ENCODE data around the gene BANK1.
"Not testable (repeated sequence)": the region's sequence is repeated elsewhere in the genome, so short reads cannot be mapped to it uniquely, and the experiment has no call there.

BANK1 gene

DNA sequence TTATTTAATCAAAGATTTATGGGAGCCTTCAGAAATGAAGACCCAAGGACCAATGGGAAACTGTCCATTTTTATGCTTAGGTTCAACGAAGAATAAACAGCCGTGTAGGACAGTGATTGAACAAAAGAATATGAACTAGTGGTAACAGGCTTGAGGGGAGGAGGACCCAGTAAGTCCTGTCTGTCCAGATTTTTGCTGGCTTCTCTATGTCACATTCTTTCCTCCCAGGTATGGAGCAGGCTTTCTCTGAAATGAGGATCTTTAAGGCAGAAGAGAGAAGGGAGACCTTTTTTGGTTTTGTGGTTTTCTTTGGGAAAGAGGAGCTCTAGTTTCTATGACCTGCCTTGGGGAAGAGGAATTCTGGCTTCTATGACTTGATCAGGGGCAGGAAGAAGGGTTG lies 74.1 kb downstream of the BANK1 start:
- H3K4me3 ChIP-seq (ENCODE audit: low read depth, low read length), result no peak overlapping the region
- TF ChIP-seq, protein P1, sequence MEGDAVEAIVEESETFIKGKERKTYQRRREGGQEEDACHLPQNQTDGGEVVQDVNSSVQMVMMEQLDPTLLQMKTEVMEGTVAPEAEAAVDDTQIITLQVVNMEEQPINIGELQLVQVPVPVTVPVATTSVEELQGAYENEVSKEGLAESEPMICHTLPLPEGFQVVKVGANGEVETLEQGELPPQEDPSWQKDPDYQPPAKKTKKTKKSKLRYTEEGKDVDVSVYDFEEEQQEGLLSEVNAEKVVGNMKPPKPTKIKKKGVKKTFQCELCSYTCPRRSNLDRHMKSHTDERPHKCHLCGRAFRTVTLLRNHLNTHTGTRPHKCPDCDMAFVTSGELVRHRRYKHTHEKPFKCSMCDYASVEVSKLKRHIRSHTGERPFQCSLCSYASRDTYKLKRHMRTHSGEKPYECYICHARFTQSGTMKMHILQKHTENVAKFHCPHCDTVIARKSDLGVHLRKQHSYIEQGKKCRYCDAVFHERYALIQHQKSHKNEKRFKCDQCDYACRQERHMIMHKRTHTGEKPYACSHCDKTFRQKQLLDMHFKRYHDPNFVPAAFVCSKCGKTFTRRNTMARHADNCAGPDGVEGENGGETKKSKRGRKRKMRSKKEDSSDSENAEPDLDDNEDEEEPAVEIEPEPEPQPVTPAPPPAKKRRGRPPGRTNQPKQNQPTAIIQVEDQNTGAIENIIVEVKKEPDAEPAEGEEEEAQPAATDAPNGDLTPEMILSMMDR (IDR thresholded peaks at IDR 0.05; ENCODE audit: control insufficient read depth, extremely low read depth, insufficient read depth), result no peak
- DNase-seq (ENCODE audit: low read depth), result no peak

DNA sequence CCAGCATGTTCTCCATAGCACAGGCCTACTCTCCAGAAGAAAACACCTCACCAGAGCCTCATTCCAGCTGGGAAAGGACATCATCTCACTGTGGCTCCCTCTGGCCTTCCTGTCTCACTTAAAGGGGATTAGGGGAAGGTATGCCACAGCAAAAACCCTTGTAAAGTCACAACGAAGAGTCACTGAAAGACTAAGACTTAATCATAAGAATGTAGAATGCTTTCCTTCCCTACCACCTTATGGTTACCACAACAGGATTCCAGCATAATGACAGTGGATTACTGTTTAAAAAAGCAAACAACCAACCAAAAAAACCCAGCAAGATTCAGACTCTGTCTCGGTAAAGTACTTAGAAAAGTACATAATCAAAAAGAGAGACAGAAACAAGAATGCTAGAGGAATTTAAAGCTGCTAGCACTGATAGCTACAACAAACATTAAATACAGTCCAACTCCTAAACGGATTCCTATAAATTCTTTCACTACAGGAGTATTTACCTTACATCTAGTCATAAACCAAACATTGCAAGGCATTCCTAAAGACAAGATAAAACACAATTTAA lies 75.1 kb downstream of the BANK1 start:
- TF ChIP-seq, protein P1 (IDR thresholded peaks at IDR 0.05; ENCODE audit: control insufficient read depth, extremely low read depth, insufficient read depth), result no peak
- DNase-seq (ENCODE audit: low read depth), result peak; percentile 71
- H3K4me3 ChIP-seq (ENCODE audit: low read depth, low read length), result no peak overlapping the region

DNA sequence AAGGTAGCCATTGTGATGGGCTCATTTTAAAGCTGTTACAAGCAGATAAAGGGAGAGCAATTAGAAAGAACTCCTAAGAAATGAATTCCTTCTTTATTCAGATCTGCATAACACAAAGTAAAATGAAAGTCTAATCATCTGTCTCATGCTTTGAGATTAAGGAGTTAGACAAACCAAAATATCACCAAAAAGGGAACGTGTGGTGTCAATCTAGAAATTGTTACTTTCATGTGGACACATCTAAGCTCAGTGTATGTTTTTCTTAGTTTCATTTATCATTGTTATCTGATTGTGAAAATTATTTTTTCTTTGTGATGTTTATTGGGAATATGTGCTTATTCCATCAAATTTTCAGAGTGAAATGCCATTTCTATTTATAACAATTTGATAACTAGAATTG lies 80.3 kb downstream of the BANK1 start:
- no peak overlapping the region for H3K4me3 ChIP-seq (ENCODE audit: low read depth, low read length)
- DNase-seq (ENCODE audit: low read depth), result no peak
- TF ChIP-seq, protein P1 (IDR thresholded peaks at IDR 0.05; ENCODE audit: control insufficient read depth, extremely low read depth, insufficient read depth), result no peak

DNA sequence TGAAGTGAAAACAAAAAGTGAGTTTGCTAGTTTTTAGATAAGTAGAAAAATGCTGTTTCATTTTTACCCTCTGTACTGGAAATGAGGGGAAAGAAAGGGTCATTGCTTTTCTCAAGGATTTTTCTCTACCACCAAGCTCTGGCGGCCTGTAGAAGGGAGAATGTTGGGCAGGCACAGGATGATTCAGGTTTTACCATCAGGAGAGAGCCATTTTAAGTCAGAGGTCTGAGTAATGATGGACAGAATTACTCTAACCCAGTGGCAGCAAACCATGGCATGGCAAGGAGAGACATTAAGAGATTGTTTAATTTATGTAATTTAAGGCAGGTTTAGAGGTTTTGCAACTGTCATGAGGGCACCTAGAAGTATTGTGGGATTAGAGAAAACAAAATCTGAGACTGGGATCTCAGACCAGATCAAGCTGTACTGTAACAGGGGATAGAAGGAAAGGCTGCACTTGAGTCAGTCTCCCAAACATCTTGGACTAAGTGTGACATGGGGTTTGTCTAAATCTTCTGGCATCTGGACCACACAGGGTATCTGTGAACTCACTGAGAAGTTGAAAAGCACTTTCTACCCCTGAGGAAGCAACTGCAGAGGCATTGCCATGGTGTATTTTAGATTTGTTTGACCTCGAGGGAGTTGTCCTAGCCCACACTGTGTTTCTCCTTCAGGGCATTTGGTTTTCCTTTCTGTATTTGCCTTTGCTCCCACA lies 81.6 kb downstream of the BANK1 start:
- H3K4me3 ChIP-seq (ENCODE audit: low read depth, low read length), result no peak overlapping the region
- DNase-seq (ENCODE audit: low read depth), result no peak

DNA sequence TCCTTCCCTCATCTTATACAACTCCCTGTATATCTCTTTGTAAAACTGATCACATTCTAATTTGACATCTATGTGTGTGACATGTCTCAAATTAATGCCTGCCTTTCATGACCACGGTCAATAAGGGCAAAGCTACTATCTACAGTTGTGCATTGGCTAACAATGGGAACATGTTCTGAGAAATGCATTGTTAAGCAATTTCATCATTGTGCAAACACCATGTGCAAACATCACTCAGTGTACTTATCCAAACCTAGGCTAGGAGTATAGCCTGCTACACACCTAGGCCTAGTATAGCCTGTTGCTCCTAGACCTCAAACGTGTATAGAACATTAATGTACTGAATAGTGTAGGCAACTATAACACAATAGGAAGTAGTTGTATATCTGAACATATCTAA lies 95.0 kb downstream of the BANK1 start:
- peak; percentile 92 for DNase-seq (ENCODE audit: low read depth)
- H3K4me3 ChIP-seq (ENCODE audit: low read depth, low read length), result no peak overlapping the region
- TF ChIP-seq, protein P1 (IDR thresholded peaks at IDR 0.05; ENCODE audit: control insufficient read depth, extremely low read depth, insufficient read depth), result no peak

More for the DNA sequence above, 81.6 kb downstream of the BANK1 start:
- TF ChIP-seq, protein P1 (IDR thresholded peaks at IDR 0.05; ENCODE audit: control insufficient read depth, extremely low read depth, insufficient read depth), result no peak

DNA sequence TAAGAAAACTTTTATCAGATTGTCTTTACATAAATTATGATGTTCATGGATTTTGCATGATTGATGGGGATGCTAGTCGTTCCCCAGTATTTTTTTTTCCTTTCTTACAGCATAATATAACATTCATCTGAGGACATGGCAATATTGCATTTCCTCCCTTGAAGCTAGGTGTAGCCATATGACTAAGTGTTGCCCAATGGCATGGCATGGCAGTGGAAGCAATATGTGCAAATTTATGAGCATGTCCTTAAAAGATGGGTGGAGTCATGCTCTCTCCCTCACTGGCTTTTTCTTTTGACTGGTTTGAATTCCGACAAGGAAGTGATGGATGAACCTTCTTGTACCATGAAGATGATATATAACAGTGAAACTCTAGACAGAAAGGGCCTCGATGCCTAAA lies 96.3 kb downstream of the BANK1 start:
- H3K4me3 ChIP-seq (ENCODE audit: low read depth, low read length), result no peak overlapping the region
- DNase-seq (ENCODE audit: low read depth), result no peak
- TF ChIP-seq, protein P1 (IDR thresholded peaks at IDR 0.05; ENCODE audit: control insufficient read depth, extremely low read depth, insufficient read depth), result no peak

DNA sequence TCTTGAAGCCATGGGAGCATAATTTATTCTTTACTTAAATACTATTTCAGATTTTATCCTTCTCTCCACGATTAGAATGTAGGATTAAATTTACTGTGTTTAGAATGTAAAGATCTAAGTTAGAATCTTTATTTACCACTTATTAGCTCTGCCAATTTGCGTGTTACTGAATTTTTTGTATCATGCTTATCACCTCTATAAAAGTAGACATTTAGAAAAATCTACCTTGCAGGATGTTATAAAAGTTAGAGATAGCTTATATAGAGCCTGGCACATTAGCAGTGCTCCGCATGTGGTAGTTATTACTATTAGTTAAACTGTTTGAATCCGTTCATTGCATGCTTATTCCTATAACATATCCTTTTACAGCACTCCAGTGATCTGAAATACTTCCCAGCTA lies 97.9 kb downstream of the BANK1 start:
- no peak overlapping the region for H3K4me3 ChIP-seq (ENCODE audit: low read depth, low read length)
- DNase-seq (ENCODE audit: low read depth), result peak; percentile 80
- TF ChIP-seq, protein P1 (IDR thresholded peaks at IDR 0.05; ENCODE audit: control insufficient read depth, extremely low read depth, insufficient read depth), result no peak

DNA sequence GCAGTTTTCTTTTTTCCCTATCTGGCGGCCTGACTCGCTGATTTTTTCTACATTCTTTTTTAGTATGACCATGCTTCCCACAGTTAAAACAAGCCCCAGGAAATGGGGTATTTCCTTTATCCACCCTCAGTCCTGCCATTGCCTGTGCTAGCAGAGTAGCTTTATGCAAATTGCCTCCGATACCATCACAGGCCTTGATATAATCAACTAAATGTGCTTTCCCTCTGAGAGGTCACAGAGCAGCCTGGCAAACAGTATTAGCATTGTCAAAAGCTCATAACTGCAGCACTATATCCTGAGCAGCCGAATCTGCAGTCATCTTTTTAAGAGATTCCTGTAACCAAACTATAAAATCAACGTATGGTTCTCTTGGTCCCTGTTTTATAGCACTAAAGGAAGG lies 115.0 kb downstream of the BANK1 start:
- not testable (repeated sequence) for H3K4me3 ChIP-seq (ENCODE audit: low read depth, low read length); DNase-seq (ENCODE audit: low read depth)
